Osteoblast (primary cell): ENCODE results near the gene MYMK. TPM values are rescaled to one million over a fixed set of nuclear protein-coding genes. Genes with fewer than 3 reads are reported as not detected.

Experiments used
- DNase-seq: peaks from one replicate; pipeline ENCODE4 v3.0.0; 2011; ENCODE audit warnings: low spot score, mixed read lengths; ENCODE audit not compliant: insufficient read length; ENCODE audit errors: missing footprints
- H2AFZ ChIP-seq: 2 replicates; pipeline ENCODE4 v1.6.0; 2011; ENCODE audit warnings: mild to moderate bottlenecking, low read length
- H3K27ac ChIP-seq: 2 replicates; pipeline ENCODE4 v1.5.1; 2011; ENCODE audit warnings: mild to moderate bottlenecking, low read depth, low read length, moderate library complexity
- H3K27me3 ChIP-seq: 2 replicates; pipeline ENCODE4 v1.6.0; 2012; ENCODE audit warnings: mild to moderate bottlenecking, control low read depth, inconsistent platforms, low read length, moderate library complexity; ENCODE audit not compliant: insufficient read depth
- H3K36me3 ChIP-seq: 2 replicates; pipeline ENCODE4 v1.5.1; 2011; ENCODE audit warnings: mild to moderate bottlenecking, low read length, control low read depth, moderate library complexity; ENCODE audit not compliant: insufficient read depth
- H3K4me1 ChIP-seq: 2 replicates; pipeline ENCODE4 v1.5.1; 2011; ENCODE audit warnings: mild to moderate bottlenecking, low read length, control low read depth, moderate library complexity; ENCODE audit not compliant: insufficient read depth
- H3K4me2 ChIP-seq: 2 replicates; pipeline ENCODE4 v1.6.0; 2011; ENCODE audit warnings: mild to moderate bottlenecking, low read length; ENCODE audit not compliant: insufficient read depth
- H3K4me3 ChIP-seq: fragments of 200-600 bp; sonication (generic); 3 replicates; pipeline ENCODE4 v1.5.1; 2012; ENCODE audit warnings: mild to moderate bottlenecking, low read length, inconsistent platforms; ENCODE audit not compliant: insufficient read depth
- H3K79me2 ChIP-seq: 2 replicates; pipeline ENCODE4 v1.6.0; 2012; ENCODE audit warnings: mild to moderate bottlenecking, low read length, control low read depth, inconsistent platforms; ENCODE audit not compliant: insufficient read depth
- H3K9me3 ChIP-seq: 2 replicates; pipeline ENCODE4 v1.5.1; 2011; ENCODE audit warnings: low read depth, low read length, control low read depth
- H4K20me1 ChIP-seq: 2 replicates; pipeline ENCODE4 v1.6.0; 2012; ENCODE audit warnings: mild to moderate bottlenecking, low read length, control low read depth; ENCODE audit not compliant: insufficient read depth
- CTCF ChIP-seq: IDR thresholded peaks from 2 replicates; pipeline ENCODE4 v1.5.1; 2011; ENCODE audit warnings: mild to moderate bottlenecking, low read depth, low read length, moderate library complexity; ENCODE audit errors: extremely low read depth
- total RNA-seq: library from RNA; depleted of rRNA; stranded (reverse); fragments of >200 nt; gene quantifications from 2 replicates; pipeline ENCODE4 v1.2.3, GENCODE V29; 2012

MYMK gene
- total RNA-seq, 1 donor = not detected

- DNase-seq = no peak
- TF ChIP-seq CTCF = no peak
These were observed 53.0 kb downstream of the MYMK start for GRCh38 chr9:133471551-133472276.

GRCh38 chr9:133470988-133471387 lies 53.8 kb downstream of the MYMK start:
- Histone ChIP-seq H3K4me1 (no peaks in the 10 kb centered on the region), H3K27ac (no peak overlapping the region), H3K27me3 (no peaks in the 10 kb centered on the region), H3K4me2 (no peak overlapping the region), H3K9me3 (no peaks in the 10 kb centered on the region), H2AFZ (no peak overlapping the region), H3K36me3 (peaks cover 5% of the 10 kb centered on the region), H3K79me2 (no peaks in the 10 kb centered on the region), H3K4me3 (no peak overlapping the region), H4K20me1 (peaks cover 2% of the 10 kb centered on the region)
- no peak for TF ChIP-seq CTCF
- no peak for DNase-seq

More at GRCh38 chr9:133471551-133472276, 53.0 kb downstream of the MYMK start:
- Histone ChIP-seq H3K4me1 (no peaks in the 10 kb centered on the region), H3K4me2 (no peak overlapping the region), H3K27me3 (no peaks in the 10 kb centered on the region), H2AFZ (no peak overlapping the region), H3K27ac (no peak overlapping the region), H3K9me3 (no peaks in the 10 kb centered on the region), H3K79me2 (no peaks in the 10 kb centered on the region), H4K20me1 (peaks cover 2% of the 10 kb centered on the region), H3K4me3 (no peak overlapping the region), H3K36me3 (peaks cover 5% of the 10 kb centered on the region)

GRCh38 chr9:133470427-133470924 lies 54.3 kb downstream of the MYMK start:
- Histone ChIP-seq H3K79me2 (no peaks in the 10 kb centered on the region), H3K4me1 (no peaks in the 10 kb centered on the region), H2AFZ (no peak overlapping the region), H3K4me3 (no peak overlapping the region), H3K27me3 (no peaks in the 10 kb centered on the region), H3K36me3 (peaks cover 5% of the 10 kb centered on the region), H3K9me3 (no peaks in the 10 kb centered on the region), H3K4me2 (no peak overlapping the region), H3K27ac (no peak overlapping the region), H4K20me1 (peaks cover 4% of the 10 kb centered on the region)
- DNase-seq = no peak
- no peak for TF ChIP-seq CTCF

GRCh38 chr9:133468777-133469421 lies 55.9 kb downstream of the MYMK start:
- DNase-seq = no peak
- Histone ChIP-seq H3K79me2 (no peaks in the 10 kb centered on the region), H3K4me2 (no peak overlapping the region), H2AFZ (no peak overlapping the region), H3K27me3 (no peaks in the 10 kb centered on the region), H3K9me3 (no peaks in the 10 kb centered on the region), H3K4me1 (no peaks in the 10 kb centered on the region), H3K4me3 (no peak overlapping the region), H4K20me1 (peaks cover 2% of the 10 kb centered on the region), H3K36me3 (no peaks in the 10 kb centered on the region), H3K27ac (no peak overlapping the region)
- no peak for TF ChIP-seq CTCF
